ENCODE results near the gene CDX2.
A peak's percentile ranks its signal among the peaks of the same experiment; 100 is the strongest.

Gene CDX2

DNA sequence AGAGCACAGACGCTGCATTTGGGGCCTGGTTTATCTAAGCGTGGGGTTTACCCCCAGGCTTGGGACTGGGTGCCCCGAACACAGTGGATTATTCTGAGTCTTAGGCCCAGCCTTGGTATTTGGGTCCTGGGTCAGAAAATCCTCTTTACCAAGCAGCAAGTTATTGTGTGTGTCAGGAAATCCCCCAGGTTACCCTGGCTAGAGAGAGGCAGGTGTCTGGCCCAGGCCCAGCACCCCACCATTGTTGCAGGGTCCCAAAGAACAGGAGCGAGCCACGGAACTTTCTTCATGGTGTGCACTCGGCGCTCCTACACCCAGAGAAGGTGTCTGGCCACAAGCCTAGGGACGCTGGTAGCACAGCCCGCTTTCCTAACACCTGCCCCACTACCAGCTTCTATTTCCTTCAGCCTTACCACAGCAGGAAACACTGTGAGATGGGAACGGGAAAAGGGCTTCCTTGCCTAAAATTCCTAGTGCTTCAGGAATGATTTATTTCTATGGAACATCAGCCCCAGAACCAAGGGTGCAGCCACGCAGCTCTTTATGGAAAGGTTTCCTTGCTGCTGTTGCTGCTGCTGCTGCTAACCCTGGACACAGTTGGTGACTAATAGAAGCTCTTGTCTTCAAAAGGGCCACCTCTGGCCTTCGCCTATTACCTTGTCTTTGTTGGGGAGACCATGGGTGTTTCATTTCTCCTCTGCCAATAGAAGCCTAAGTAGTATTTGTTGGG lies 7.4 kb upstream of the CDX2 start:
- Mint-ChIP-seq H3K9me3 (no peaks in the 10 kb centered on the region), H3K36me3 (ENCODE audit: low read depth) (no peaks in the 10 kb centered on the region), H3K27ac (peak overlapping the region; percentile 92), H3K4me1 (peaks cover 89% of the 10 kb centered on the region), H3K4me3 (peak overlapping the region; percentile 92), H3K27me3 (ENCODE audit: low read depth, poor library complexity) (peaks cover 41% of the 10 kb centered on the region)
- TF ChIP-seq CTCF (IDR thresholded peaks at IDR 0.05) = no peak
- DNase-seq = no peak

GRCh38 chr13:27975564-27976361 lies 6.6 kb upstream of the CDX2 start:
- Mint-ChIP-seq H3K9me3 (no peaks in the 10 kb centered on the region), H3K4me1 (peaks cover 93% of the 10 kb centered on the region), H3K4me3 (peak overlapping the region; percentile 92), H3K27ac (peak overlapping the region; percentile 95), H3K36me3 (ENCODE audit: low read depth) (no peaks in the 10 kb centered on the region), H3K27me3 (ENCODE audit: low read depth, poor library complexity) (peaks cover 34% of the 10 kb centered on the region)
- no peak for TF ChIP-seq CTCF (IDR thresholded peaks at IDR 0.05)
- peak; percentile 50 for DNase-seq

DNA sequence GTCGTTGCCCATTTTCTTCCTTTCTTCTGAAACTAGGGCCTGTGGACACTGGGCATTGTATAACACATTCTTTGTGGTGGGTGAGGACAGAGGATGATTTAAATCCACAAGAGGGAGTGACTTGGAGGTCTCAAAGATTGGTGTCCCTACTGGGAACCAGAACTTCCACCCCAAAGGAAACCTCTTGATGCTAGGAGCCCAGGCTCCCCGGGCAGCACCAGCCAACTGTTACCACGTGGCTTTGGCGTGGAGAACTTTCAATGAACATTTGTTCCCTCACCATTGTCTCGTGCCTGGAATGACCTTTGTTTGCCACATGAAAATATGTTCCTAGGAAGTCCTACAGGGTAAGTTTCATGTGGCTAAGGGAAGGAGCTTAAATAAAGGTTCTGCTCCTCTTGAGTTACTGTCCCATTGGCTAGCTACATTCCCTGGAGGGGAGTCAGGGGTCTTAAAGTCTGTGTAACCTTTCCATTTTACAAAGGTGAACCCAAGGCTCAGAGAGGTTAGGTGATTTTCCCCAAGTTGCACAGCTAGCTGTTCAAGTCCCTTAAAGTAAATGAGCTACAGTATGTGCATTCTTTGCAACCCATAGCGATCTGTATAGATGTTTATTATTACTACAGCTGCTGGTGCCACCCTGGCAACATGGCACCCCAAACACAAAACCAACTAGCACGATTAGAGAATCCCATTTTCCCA lies 5.0 kb upstream of the CDX2 start:
- DNase-seq = no peak
- Mint-ChIP-seq H3K36me3 (ENCODE audit: low read depth) (no peaks in the 10 kb centered on the region), H3K27me3 (ENCODE audit: low read depth, poor library complexity) (peaks cover 22% of the 10 kb centered on the region), H3K9me3 (no peaks in the 10 kb centered on the region), H3K4me3 (no peak overlapping the region), H3K4me1 (peaks cover 92% of the 10 kb centered on the region), H3K27ac (no peak overlapping the region)
- no peak for TF ChIP-seq CTCF (IDR thresholded peaks at IDR 0.05)

- H3K27ac Mint-ChIP-seq = peak overlapping the region; percentile 89
- no peaks in the 10 kb centered on the region for H3K9me3 Mint-ChIP-seq
- H3K4me1 Mint-ChIP-seq = peaks cover 85% of the 10 kb centered on the region
- no peaks in the 10 kb centered on the region for H3K36me3 Mint-ChIP-seq (ENCODE audit: low read depth)
- no peak for DNase-seq
- no peak for TF ChIP-seq CTCF (IDR thresholded peaks at IDR 0.05)
- no peak overlapping the region for H3K4me3 Mint-ChIP-seq
- H3K27me3 Mint-ChIP-seq (ENCODE audit: low read depth, poor library complexity) = peaks cover 19% of the 10 kb centered on the region
These were observed 4.2 kb upstream of the CDX2 start for GRCh38 chr13:27973291-27973690.

- no peaks in the 10 kb centered on the region for H3K9me3 Mint-ChIP-seq
- DNase-seq = no peak
- peaks cover 16% of the 10 kb centered on the region for H3K27me3 Mint-ChIP-seq (ENCODE audit: low read depth, poor library complexity)
- H3K4me1 Mint-ChIP-seq = peaks cover 87% of the 10 kb centered on the region
- no peak overlapping the region for H3K4me3 Mint-ChIP-seq
- no peak overlapping the region for H3K27ac Mint-ChIP-seq
- no peaks in the 10 kb centered on the region for H3K36me3 Mint-ChIP-seq (ENCODE audit: low read depth)
- TF ChIP-seq CTCF (IDR thresholded peaks at IDR 0.05) = no peak
These were observed 3.3 kb upstream of the CDX2 start for GRCh38 chr13:27972478-27972820.
